Spleen (tissue), 7 donors: ENCODE measurements around the gene CXCL3.

Source experiments
- CTCF ChIP-seq, 11 experiments: fragments of 200-600 bp in 7 of 11; fragments of 450-650 bp in 4 of 11; sonication (generic) in 4 of 11; IDR thresholded peaks in 8 of 11; conservative IDR thresholded peaks in 3 of 11; 1 replicate in 7 of 11; 2 replicates in 4 of 11; pipeline versions ENCODE4 v1.4.0 to v1.8.0; 2016 to 2021; ENCODE audit warnings: antibody characterized with exemption in 11 of 11, inconsistent platforms in 4 of 11, mild to moderate bottlenecking in 1 of 11
- POLR2AphosphoS5 ChIP-seq, 3 donors: sonication (generic); formaldehyde crosslinking; IDR thresholded peaks; one replicate each; pipeline ENCODE4 v1.5.1; 2017; ENCODE audit warnings: antibody characterized with exemption in 3 of 3
- donor health status: DM: no; HTN: no; CAD: no; lungs with moderate emphysema.
- donor health status: DM: no; HTN: no; CAD: no.
- donor health status: DM: no; HTN: no; CAD: no.

- TF ChIP-seq POLR2AphosphoS5 (IDR thresholded peaks at IDR 0.05) (no peak), CTCF (IDR thresholded peaks at IDR 0.05 in 8 of 11, conservative IDR thresholded peaks at IDR 0.05 in 3 of 11) (no peak)
These were observed 24.2 kb downstream of the CXCL3 start for GRCh38 chr4:74014332-74014731.
